HG03342 (cell line): ENCODE data around the gene ATG9B.

Experiments used
- ATAC-seq: cut with Tn5 transposase; IDR thresholded peaks from one replicate; pipeline ENCODE4 v1.9.1; 2021; ENCODE audit warnings: mild to moderate bottlenecking, moderate library complexity; ENCODE audit not compliant: unreplicated experiment

Gene ATG9B

DNA sequence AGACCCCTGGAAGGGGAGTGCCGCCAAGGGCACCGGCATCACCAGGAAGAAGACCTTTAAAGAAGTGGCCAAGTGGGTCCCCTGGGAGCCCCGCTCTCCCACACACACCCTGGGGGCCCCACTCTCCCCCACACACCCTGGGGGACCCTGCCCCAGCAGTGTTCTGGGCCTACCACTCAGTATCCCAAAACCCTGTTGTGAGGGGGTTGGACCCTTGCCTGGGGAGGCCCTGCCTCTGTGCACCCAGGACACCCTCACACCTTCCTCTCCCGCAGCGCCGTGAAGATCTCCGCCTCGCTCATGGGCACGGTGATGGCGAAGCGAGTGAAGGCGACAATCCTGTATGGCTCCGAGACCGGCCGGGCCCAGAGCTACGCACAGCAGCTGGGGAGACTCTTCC lies 22.7 kb downstream of the ATG9B start:
- ATAC-seq = no peak

- no peak for ATAC-seq
These were observed 23.3 kb downstream of the ATG9B start for GRCh38 chr7:151000897-151001495.

GRCh38 chr7:150999497-151000230 lies 24.6 kb downstream of the ATG9B start:
- no peak for ATAC-seq

DNA sequence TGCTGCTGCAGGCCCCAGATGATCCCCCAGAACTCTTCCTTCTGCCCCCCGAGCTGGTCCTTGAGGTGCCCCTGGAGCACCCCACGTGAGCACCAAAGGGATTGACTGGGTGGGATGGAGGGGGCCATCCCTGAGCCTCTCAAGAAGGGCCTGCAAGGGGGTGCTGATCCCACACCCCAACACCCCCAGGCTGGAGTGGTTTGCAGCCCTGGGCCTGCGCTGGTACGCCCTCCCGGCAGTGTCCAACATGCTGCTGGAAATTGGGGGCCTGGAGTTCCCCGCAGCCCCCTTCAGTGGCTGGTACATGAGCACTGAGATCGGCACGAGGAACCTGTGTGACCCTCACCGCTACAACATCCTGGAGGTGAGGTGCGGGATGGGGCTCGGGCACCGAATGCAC lies 25.3 kb downstream of the ATG9B start:
- no peak for ATAC-seq

DNA sequence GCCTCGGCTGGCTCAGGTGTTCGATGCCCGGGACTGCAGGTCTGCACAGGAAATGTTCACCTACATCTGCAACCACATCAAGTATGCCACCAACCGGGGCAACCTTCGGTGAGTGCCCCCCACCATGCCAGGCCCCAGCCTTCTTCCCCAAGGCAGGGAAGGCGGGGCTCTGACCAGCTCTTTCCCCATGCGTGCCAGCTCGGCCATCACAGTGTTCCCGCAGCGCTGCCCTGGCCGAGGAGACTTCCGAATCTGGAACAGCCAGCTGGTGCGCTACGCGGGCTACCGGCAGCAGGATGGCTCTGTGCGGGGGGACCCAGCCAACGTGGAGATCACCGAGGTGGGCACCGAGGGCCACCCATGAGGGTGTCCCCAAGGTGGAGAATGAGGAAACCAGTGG lies 26.0 kb downstream of the ATG9B start:
- ATAC-seq = no peak

GRCh38 chr7:150997817-150998216 lies 26.5 kb downstream of the ATG9B start:
- ATAC-seq = no peak

DNA sequence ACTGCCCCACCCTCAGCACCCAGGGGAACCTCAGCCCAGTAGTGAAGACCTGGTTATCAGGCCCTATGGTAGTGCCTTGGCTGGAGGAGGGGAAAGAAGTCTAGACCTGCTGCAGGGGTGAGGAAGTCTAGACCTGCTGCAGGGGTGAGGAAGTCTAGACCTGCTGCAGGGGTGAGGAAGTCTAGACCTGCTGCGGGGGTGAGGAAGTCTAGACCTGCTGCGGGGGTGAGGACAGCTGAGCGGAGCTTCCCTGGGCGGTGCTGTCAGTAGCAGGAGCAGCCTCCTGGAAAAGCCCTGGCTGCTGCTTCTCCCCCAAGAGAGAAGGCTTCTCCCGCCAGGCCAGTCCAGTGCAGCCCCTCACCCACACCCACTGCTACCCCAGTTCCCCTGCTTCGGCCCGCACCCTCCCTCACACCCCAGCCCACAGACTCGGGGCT lies 27.2 kb downstream of the ATG9B start:
- ATAC-seq = no peak

DNA sequence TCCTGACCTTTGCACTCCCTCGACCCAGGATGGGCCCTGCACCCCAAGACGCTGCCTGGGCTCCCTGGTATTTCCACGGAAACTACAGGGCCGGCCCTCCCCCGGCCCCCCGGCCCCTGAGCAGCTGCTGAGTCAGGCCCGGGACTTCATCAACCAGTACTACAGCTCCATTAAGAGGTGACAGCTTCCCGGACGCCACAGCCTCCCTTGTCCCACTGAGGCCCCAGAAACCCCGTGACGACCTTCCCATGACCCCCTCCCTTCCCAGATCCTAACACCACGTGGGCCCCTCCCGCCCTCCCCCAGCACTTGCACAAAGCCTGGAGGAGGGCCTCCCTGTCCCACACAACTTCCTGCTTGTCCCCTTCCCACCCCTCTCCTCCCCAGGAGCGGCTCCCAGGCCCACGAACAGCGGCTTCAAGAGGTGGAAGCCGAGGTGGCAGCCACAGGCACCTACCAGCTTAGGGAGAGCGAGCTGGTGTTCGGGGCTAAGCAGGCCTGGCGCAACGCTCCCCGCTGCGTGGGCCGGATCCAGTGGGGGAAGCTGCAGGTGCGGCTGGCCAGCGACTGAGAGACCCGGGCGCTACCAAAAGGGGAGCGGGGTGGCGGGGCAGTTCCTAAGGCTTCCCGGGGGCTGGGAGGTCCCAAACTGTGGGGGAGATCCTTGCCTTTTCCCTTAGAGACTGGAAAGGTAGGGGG lies 27.8 kb downstream of the ATG9B start:
- no peak for ATAC-seq

- ATAC-seq = no peak
These were observed 29.3 kb downstream of the ATG9B start for GRCh38 chr7:150994838-150995510.

- no peak for ATAC-seq
These were observed 30.0 kb downstream of the ATG9B start for GRCh38 chr7:150994141-150994837.

- no peak for ATAC-seq
These were observed 30.8 kb downstream of the ATG9B start for GRCh38 chr7:150993511-150993910.

DNA sequence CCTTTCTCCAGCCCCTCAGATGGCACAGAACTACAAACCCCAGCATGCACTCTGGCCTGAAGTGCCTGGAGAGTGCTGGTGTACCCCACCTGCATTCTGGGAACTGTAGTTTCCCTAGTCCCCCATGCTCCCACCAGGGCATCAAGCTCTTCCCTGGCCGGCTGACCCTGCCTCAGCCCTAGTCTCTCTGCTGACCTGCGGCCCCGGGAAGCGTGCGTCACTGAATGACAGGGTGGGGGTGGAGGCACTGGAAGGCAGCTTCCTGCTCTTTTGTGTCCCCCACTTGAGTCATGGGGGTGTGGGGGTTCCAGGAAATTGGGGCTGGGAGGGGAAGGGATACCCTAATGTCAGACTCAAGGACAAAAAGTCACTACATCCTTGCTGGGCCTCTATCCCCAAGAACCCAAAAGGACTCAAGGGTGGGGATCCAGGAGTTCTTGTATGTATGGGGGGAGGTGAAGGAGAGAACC lies 31.4 kb downstream of the ATG9B start:
- peak; percentile 67 for ATAC-seq

DNA sequence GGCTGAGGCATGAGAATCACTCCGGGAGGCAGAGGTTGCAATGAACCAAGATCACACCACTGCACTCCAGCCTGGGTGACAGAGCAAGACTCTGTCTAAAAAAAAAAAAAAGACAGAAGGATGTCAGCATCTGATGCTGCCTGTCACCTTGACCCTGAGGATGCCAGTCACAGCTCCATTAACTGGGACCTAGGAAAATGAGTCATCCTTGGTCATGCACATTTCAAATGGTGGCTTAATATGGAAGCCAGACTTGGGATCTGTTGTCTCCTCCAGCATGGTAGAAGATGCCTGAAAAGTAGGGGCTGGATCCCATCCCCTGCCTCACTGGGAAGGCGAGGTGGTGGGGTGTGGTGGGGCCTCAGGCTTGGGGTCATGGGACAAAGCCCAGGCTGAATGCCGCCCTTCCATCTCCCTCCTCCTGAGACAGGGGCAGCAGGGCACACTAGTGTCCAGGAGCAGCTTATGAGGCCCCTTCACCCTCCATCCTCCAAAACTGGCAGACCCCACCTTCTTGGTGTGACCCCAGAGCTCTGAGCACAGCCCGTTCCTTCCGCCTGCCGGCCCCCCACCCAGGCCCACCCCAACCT lies 32.1 kb downstream of the ATG9B start:
- no peak for ATAC-seq

GRCh38 chr7:150990416-150991186 lies 33.7 kb downstream of the ATG9B start, which contains the start of gene NOS3:
TSS of gene NOS3 (plus strand) at chr7:150991017. CDS start at chr7:150993804, 2,787 bp downstream.
- no peak for ATAC-seq

- no peak for ATAC-seq
These were observed 34.8 kb downstream of the ATG9B start for GRCh38 chr7:150989456-150989855.

DNA sequence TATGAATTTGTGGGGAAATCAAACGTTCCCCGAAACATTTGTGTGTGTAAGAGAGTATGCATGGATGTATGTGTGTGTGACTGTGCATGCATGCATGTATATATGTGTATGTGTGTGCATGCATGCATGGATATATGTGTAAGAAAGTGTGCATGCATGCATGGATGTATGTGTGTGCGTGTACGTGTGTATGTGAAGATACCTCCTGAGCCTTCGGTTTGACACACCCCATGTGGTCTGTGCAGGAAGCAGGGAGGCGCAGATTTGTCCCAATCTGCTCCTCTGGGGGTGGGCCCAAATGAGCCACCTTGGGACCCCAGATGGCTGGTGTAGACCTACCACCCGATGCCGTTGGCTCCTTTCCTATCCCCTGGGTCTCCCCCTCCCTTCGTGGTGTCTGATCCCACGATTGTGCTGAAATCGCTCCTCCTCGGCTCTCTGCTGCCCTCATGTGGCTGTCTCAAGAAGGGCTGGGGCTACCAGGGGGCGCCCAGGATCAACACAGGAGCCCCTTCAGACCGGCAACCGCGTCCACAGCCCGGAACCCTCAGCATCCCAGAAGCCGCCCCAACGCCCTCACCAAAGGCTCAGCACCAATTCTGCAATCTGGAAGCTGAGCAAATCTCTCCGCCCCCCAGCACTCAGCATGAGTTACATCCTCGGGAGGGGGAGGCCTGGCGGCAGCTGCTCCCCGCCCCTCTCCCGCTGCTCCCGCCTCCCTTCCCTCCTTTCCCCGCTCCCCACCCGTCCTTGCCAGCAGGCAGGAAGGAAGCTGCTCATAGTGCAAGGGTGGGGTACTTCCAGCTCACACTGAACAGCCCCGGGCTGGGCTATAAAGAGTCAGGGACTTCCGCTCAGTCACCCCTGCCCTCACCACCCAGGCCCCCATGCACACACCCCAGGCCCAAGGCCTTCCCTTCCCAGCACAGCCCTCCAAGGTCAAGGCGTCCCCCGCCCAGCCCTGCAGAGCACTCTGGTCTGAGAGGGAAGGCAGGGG lies 35.8 kb downstream of the ATG9B start:
- no peak for ATAC-seq

- no peak for ATAC-seq
These were observed 37.7 kb downstream of the ATG9B start for GRCh38 chr7:150986556-150986955.

GRCh38 chr7:150986099-150986512 lies 38.2 kb downstream of the ATG9B start:
- no peak for ATAC-seq
